Fibroblast of lung (primary cell): ENCODE results near the gene CECR2.

Experiments
- CTCF ChIP-seq, 2 donors: IDR thresholded peaks in 1 of 2; conservative IDR thresholded peaks in 1 of 2; 1 replicate in 1 of 2; 2 replicates in 1 of 2; pipeline ENCODE4 v1.5.1; 2011 to 2012; ENCODE audit warnings: low read length in 2 of 2, control low read depth in 1 of 2, inconsistent platforms in 1 of 2, low read depth in 1 of 2, mild to moderate bottlenecking in 1 of 2
- EZH2 ChIP-seq: IDR thresholded peaks from 2 replicates; pipeline ENCODE4 v1.5.1; 2012; ENCODE audit warnings: low read length, control low read depth, mild to moderate bottlenecking; ENCODE audit errors: missing control alignments

- TF ChIP-seq CTCF (conservative IDR thresholded peaks at IDR 0.05 in 1 of 2, IDR thresholded peaks at IDR 0.05 in 1 of 2; ENCODE audit: low read depth in 1 of 2, low read length in 2 of 2) (no peak), EZH2 (no peak)
Measured at GRCh38 chr22:17381192-17381913, 12.1 kb downstream of the CECR2 start.
